GM12873 (cell line): ENCODE data around the gene CNTN2.

ENCODE experiments used
- CTCF ChIP-seq: IDR thresholded peaks from 2 replicates; pipeline ENCODE4 v1.5.1; 2012; ENCODE audit warnings: low read depth, mild to moderate bottlenecking, moderate library complexity, low read length, control low read depth; ENCODE audit not compliant: insufficient read depth; ENCODE audit errors: missing control alignments

The CNTN2 gene

GRCh38 chr1:205072881-205073280 lies 29.9 kb downstream of the CNTN2 start:
- TF ChIP-seq CTCF: no peak

GRCh38 chr1:205073511-205073910 lies 30.5 kb downstream of the CNTN2 start:
- TF ChIP-seq CTCF: no peak

- no peak for TF ChIP-seq CTCF
Measured at GRCh38 chr1:205074084-205074483, 31.1 kb downstream of the CNTN2 start.

GRCh38 chr1:205074513-205074912 lies 31.5 kb downstream of the CNTN2 start:
- TF ChIP-seq CTCF: no peak

GRCh38 chr1:205075642-205076155 lies 32.7 kb downstream of the CNTN2 start:
- no peak for TF ChIP-seq CTCF

- no peak for TF ChIP-seq CTCF
Measured at GRCh38 chr1:205076245-205076761, 33.3 kb downstream of the CNTN2 start.

GRCh38 chr1:205077158-205077933 lies 34.3 kb downstream of the CNTN2 start:
- TF ChIP-seq CTCF: no peak
